Measurements from ENCODE around the gene NSMCE4A.
A peak's percentile ranks its signal among the peaks of the same experiment; 100 is the strongest.
"Not testable (repeated sequence)": the region's sequence is repeated elsewhere in the genome, so short reads cannot be mapped to it uniquely, and the experiment has no call there.

NSMCE4A gene

DNA sequence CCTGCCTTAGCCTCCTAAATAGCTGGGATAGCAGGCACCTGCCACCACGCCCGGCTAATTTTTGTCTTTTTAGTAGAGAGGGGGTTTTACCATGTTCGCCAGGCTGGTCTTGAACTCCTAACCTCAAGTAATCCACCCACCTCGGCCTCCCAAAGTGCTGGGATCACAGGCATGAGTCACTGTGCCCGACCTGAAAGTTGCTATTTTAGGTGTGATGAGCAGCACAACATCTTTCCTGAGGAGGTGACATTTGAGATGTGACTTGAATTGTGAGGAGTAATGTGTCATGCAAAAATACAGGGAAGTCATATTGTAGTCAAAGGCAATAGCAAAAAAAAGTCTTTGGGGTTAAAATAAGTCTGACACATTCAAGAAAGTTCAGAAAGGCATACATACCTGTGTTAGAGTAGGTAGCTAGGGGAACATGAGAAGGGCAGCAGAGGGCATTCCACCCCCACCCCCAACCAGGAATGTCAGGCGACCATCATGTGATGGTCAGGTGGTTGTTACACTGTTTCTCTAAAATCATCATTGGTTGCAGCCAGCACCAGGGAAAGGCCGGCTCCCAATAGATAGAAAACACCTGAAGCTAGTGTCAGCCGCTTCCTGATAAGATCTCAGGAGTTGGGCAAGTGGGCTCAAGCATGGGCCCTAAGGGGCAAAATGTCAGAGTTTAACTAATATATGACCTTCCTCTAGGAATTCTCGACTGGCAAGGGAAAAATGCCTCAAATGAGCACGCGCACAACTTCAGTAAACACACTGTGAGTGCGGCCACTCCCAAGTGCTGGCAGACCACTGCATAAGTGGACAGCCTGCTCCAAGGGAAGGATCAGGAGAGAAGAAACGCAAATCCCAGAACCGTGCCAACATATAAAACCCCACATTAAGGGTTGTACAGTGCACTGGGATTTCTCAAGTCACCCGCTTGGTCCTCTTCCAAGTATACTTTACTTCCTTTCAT lies 13.6 kb upstream of the NSMCE4A start, which contains the start of gene TACC2:
Gene TACC2 (plus strand): TSS at position 803 of the 964 bp plus-strand sequence. CDS start 32,819 bp downstream, outside the sequence.
- DNase-seq (ENCODE audit: low spot score): no peak

DNA sequence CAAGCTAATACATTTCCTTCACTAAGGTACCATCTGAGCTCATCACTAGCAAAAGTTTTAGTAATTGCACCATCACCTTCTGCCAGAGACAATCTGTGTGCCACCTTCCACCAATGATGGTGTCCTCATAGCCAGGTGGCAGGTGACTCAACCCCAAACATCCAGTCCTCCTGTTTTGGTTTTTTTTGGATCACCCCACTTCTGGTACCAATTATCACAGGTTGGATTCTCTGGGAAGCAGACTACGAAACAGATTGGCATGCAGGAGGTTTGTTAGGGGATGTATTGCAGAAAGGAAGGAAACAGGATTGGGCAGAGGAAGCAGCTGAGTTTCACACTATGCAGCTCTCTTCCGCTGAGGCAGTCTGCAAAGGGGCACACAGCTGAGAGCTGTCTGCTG lies 9.4 kb upstream of the NSMCE4A start:
- no peak for DNase-seq (ENCODE audit: low spot score)

DNA sequence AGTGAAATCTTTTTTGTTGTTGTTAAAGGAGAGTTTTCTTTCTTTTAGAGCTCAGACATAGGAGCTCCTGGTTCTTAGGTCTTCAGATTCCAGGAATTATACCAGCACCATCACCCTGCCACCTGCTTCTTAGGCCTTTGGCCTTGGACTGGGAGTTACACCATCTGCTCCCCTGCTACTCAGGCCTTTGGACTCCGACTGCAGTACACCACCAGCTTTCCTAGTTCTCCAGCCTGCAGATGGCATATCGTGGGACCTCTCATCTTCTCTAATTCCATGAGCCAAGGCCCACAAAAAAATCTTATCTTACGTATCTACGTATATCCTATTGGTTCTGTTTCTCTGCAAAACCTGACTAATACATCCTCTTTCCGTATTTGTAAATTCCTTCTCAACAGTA lies 8.8 kb upstream of the NSMCE4A start:
- DNase-seq (ENCODE audit: low spot score): no peak

DNA sequence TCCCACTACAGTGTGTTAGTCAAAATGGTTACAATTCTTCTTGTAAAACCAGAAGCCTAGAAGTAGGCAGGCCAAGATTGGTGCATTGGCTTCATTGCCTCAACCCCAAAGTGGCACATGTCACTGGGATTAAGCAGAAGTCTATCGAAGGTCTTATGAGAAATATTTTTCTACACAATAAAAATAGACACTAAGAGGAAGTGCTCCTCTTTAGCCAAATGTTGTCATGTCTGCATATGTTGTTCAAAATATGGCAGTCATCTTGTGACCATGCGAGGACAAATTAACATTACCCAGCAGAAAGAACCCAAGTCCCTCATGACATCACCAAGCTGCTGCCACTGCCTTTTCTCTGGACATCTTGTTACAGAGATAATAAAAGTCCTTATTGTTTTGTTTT lies 6.3 kb upstream of the NSMCE4A start:
- DNase-seq (ENCODE audit: low spot score): no peak

DNA sequence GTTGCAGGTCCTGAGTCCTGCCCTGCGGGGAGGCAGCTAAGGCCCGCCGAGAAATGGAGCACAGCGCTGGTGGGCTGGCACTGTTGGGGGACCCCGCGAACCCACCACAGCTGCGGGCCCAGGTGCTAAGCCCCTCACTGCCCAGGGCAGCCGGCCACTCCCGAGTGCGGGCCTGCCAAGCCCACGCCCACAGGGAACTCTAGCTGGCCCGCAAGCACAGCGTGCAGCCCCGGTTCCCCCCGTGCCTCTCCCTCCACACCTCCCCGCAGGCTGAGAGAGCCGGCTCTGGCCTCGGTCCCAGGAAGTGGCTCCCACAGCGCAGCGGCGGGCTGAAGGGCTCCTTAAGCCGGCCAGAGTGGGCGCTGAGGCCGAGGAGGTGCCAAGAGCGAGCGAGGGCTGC lies 3.5 kb upstream of the NSMCE4A start:
- no peak for DNase-seq (ENCODE audit: low spot score)

DNA sequence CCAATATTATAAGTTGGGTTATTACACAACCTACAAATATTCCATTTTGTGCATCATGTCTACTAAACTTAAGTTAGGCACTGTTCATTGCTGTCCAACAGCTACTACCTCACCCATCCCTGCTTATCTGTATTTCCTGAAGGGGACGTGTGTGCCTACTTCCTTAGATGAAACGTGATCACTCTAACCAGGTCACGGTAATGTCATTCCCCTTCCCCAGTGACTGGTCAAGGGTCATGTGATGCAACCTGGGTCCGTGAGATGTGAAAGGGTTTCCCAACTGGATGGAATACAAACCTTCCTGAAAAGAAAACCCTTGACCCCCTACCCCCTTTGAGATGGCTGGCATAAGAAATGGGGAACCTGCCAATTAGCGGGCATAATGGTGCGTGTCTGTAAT lies 1.6 kb upstream of the NSMCE4A start:
- no peak for DNase-seq (ENCODE audit: low spot score)

DNA sequence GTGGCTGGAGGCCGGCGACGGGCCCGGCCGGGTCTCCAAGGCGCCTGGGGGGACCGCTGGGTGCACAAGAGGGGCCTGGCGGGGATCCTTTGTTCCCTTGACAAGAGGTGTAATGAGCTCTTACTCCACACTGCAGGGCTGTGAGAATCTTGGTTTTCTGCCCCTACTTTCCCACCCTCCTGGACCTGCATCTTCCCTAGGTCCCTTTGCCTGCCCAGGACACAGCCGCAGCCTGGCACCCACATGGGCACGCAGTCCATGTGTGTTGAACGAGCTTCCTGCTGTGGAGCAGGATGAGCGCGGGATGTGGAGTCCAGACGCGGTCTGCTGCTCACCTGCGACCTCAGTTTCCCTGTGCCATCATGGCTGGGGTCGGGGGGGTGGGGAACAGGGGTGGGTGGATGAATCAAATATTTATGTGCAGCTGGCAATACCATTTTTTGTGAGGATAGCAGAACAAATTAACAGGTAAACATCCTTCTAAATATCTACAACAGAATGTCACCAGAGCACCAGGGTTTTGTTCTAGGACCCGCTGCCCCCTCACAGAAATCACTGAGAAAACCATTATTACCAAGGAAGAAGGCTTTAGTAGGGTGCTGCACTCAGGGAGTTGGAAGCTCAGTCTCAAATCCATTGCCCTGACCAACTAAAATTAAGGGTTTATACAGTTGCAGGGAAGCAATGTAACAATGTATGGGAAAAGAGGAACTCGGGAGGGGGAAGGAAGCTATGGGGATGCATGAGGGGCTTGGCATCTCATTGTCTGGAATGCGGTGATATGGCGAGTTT lies 474 bp upstream of the NSMCE4A start:
- DNase-seq (ENCODE audit: low spot score): no peak

DNA sequence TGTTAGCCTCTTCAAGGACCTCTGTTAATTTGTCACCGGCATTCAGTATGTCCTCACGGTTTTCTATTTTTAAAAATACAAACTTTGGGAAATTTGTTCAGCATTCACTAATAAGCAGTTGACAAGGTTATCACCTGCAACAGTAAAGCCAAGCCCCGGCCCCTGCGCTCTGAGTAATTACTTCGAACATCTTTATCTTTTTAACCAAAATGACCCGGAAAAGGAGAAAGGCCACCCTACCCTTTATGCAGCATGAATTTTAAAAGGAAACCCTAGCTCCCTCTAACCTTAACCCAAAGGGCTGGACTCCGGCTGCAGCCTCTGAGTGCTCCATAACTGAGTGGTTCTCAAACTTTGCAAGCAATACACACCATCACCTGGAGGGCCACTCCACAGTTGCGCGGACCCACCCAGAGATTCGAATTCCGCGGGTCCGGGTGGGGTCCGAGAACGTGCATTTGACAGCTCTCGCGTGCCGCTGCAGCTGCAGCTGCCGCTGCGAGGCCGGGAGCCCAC lies 940 bp downstream of the NSMCE4A start:
- DNase-seq (ENCODE audit: low spot score): no peak

DNA sequence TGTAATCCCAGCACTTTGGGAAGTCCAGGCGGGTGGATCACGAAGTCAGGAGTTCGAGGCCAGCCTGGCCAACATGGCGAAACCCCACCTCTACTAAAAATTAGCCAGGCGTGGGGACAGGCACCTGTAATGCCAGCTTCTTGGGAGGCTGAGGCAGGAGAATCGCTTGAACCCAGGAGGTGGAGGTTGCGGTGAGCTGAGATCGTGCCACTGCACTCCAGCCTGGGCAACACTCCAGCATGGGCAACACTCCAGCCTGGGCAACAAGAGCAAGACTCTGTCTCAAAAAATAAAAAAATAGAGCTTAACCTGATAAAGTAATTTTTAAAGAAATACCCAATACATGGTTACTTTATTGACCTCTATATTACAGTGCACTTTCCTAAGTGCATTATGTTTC lies 5.9 kb downstream of the NSMCE4A start:
- DNase-seq (ENCODE audit: low spot score): not testable (repeated sequence)

DNA sequence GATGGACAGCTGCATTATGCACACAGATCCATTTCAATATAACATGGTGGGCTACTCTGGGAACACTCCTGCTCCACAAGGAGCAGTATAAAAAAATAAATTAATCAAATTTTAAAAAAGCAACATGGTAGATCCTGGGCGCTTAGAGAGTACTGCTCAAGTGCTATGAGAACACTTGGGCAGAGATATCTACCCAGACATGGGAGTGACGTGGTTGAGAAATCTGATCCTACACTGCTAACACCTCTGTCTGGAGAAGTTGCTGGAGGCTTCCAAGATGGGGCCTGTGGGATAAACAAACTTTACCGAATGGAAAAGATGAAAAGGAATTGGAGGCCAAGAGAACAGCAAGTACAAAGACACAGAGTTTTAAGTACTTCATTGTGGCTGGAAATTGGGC lies 9.0 kb downstream of the NSMCE4A start:
- no peak for DNase-seq (ENCODE audit: low spot score)

DNA sequence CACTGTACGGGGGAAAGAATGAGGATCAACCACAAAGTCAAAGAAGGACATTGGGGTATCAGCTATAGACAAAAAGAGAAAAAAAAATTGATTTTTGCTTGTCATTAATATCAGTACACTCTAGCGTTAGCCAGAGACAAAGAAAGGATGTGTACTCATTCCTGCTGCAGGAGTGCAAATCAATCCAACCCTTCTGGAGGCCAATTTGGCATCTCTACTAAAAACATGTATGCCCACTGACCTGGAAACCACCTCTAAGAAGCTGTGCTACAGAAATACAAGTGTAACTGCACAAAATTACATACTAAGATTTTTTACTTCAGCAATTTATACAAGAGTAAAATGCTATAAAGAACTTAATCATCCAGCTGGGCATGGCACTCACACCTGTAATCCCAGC lies 13.6 kb downstream of the NSMCE4A start:
- DNase-seq (ENCODE audit: low spot score): no peak

DNA sequence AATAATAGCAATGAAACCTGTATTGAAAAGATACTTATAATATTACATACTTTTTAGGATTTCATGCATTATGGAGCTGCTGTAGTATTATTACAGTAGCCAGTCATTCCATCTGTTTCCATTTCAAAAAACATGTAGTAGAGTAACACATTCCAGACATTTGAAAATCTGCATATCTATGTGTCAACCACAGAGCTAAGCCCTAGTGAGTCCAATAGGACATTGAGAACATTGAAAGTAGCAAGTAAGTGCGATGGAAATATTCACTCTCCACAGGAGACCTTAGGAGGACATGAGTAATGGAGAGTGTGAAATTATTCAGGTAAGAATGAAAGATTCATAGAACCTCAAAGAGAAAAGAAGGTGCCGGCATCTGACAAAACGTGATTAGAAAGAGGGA lies 15.3 kb downstream of the NSMCE4A start:
- peak; percentile 9 for DNase-seq (ENCODE audit: low spot score)

DNA sequence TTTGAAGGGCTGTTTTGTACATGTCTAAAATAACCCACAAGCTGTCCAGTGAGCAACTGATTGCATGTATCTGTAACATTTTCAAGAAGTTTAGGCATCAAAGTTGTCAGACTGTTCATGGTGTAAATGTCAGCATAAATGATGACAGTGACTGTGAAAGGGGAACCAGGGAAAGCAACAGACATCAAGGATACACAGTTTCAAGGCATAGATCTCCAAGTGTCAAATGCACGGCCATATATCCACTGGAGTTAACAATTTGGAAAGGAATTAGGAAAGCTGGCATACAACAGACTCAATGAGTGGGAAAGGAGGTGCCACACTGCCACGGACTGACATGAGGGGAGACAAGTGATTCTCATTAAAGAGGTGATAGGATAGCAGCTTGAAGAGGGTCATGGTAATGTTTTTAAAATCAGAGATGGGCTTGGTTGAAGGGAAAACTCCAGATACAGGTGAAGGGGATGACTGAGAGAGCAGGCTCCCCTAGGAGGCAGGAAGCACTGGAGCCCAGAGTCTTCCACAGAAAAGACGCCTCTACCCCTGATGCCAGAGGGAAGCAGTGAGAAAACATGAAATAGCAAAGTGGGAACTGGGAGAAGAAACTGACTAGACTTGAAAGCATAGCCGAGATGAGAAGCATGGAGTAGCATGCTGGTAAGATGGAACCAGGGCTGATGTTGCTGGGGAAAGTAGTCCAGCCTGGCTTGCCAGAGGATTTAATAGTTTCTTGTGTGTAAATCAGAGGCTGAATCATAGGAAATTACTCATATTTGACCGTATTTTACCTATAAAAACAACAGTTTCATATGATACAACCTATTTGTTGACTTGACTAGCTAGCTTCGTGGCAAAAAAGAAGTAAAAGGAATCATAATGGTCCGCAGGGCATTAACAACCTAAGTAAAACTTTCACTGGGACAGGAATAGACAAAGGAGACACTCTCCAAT lies 18.6 kb downstream of the NSMCE4A start:
- DNase-seq (ENCODE audit: low spot score): no peak

DNA sequence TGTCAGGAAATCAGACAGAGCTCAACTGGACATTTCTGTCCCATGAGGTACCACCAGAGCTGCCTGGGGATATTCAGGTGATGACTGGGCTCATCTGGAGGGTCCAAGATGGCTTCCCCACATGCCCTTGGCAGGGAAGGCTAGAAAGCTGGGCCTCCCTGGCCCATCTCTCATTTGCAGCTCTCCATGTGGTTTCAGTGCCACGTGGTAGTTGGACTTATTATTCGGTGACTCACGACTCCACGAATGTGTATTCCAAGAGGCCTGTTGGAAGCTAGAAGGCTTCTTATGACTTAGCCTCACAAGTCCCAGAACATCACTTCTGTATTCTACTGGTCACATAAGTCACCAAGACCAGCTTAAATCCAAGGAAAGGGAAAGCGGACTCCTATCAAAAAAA lies 22.8 kb downstream of the NSMCE4A start:
- DNase-seq (ENCODE audit: low spot score): no peak

DNA sequence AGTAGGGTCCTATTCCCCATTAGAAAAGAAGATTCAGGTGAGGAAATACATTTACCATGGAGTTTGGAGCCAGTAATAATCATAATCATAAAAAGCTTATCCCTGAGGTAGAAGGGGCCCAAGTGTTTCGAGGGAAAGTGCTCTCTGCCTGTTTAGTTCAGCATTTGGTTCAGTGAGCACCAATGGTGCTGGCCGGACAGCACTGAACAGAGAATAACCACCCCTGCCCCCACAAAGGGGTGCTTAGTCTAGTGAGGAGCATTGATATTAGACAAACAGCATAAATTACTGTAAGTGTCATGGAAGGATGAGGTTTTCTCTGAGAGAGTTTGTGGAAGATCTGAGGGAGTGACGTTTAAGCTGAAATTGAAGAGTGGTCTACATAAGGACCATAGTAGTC lies 25.6 kb downstream of the NSMCE4A start:
- no peak for DNase-seq (ENCODE audit: low spot score)

DNA sequence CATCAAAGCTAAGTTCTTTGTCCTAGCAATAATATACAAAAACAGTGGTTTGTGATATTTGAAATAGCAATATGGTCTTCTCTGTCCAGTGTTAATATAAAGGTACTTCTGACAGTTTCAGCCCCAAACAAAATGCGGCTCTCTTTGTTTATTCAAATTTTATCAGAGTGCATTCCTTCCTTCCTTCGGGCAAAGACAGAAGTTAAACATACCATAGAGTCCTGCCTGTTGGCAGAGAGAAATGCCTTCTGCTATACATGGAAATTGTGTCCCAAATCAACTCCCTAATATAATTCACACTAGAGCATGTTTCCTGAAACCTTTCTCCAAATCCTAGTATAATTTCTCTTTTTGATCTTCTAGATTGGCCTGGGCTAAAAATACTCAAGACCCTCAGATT lies 26.0 kb downstream of the NSMCE4A start:
- no peak for DNase-seq (ENCODE audit: low spot score)

DNA sequence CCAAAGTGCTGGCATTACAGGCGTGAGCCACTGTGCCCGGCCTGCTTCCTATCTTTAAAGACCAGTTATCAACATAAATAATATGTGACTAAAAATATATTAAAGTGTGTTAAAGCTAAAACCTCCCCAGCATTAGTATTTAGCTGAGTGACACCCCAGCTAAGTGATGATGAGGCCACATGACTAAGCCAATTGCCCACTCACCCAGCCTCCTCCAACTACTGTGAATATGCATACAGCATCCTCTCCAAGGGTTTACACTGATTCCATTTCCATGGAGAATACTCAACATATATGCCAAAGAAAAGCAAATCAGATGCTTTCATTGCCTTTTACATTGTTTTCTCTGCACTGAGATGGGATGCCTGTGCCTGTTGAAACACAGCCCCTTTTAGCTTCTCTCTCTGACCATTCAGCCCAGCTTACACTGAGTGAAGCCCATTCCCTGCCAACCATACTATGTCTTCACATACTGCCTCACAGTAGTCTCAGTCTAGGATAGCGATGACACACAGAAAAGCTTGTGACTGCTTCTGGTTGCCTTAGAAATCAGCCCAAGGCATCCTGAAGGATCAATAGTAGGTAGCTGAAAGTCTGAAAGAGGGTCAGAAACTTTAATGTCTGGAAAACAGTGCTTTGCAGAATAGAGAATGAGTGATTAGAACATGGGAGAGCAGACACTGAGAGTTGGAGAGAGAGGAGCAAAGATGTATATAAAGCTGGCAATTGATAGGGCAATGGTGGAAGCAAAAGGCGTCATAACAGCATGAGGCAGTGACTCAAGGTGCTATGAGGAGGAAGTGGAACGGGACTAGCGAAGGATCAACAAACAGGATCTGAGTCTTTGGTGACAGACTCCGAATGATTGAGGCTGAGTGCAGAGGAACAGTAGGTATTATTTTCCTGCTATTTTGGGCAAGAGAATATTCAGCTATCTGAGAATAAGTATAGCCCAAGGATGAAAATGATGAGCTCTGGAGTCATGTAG lies 27.4 kb downstream of the NSMCE4A start:
- DNase-seq (ENCODE audit: low spot score): no peak

DNA sequence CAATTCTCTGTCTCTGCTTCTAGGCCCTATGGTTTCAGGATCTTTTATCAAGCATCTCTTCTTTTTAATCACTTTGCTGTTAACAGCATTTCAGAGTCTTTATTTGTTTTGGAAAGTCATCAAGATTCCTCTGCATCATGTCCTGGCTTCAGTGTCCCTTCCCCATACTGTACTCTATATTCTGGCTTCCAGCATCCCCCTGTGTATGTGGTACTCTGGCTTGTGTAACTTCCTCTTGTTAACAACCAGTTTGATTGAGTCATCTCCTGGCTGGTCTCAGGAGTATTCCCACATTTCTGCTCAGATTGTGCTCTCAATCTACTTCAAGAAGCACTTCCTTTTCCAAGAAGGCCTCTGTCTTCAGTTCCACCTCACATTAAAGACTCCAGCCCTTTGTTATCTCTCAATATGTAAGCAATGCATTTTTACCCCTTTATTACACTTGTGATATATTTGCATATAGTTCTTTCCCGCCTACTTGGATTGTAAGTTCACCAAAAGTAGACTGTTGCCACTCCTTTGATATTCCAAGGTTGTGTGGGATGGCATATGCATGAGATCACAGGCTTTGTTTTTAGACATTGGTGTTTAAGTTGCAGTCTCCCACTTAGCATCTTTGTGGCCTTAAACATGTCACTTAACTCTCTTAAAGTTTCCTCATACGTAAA lies 32.1 kb downstream of the NSMCE4A start:
- DNase-seq (ENCODE audit: low spot score): no peak

DNA sequence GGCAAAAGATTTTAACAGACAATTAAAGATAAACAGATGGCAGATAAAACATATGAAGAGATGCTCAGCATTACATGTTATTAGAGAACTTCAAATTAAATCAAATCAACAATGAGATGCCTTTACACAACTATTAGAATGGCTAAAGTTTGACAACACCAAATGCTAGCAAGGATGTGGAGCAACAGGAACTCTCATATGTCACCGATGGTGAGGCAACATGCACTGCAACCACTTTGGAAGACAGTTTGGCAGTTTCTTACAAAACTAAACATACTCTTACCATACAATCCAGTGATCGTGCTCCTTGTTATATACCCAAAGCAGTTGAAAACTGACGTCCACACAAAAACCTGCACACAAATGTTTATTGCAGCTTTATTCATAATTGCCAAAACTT lies 33.5 kb downstream of the NSMCE4A start:
- DNase-seq (ENCODE audit: low spot score): no peak

DNA sequence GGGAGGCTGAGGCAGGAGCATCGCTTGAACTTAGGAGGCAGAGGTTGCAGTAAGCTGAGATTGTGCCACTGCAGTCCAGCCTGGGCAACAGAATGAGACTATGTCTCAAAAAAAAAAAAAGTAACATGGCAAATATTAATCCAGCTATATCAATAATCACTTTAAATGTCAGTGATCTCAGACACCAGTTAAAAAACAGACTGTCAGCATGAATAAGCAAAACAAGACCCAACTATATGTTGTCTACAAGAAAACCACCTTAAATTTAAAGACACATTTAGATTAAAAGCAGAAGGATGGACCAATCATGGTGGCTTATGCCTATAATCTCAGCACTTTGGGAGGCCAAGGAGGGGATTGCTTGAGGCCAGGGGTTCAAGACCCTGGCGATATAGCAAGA lies 38.7 kb downstream of the NSMCE4A start:
- DNase-seq (ENCODE audit: low spot score): no peak

Data from activated CD4-positive, alpha-beta T cell treated with anti-CD3 and anti-CD28 coated beads, Interleukin-2, Interleukin-4, amounts not matched to agents 100 ng/mL and 50 ng/mL, durations not matched to agents 16 hours and 8 hours (primary cell).